ENCODE data around the gene RANBP10.
"Not testable (repeated sequence)": the region's sequence is repeated elsewhere in the genome, so short reads cannot be mapped to it uniquely, and the experiment has no call there.

Gene RANBP10

GRCh38 chr16:67709050-67709449 lies 97.3 kb downstream of the RANBP10 start:
- ATAC-seq, result no peak

DNA sequence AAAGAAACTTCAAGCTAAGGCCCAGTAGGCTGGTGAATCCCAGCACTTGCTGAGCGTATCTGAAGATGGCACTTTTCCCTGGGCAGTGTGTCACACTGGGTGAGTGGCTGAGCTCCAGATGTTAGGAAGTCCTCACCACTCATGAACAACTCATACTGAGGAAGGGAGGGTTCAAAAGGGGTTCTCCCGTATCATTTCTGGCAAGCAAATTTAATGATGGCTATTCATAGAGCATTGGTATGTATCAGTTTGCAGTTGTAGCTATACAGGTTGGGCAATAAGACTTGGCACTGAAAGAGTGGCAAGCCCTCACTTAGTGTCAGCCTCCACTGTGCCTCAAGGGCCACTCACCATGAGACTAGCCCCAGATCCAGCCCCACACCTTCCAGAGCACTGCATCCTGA lies 98.0 kb downstream of the RANBP10 start:
- ATAC-seq, result no peak

- no peak for ATAC-seq
These were observed 98.6 kb downstream of the RANBP10 start for GRCh38 chr16:67707790-67708189.

DNA sequence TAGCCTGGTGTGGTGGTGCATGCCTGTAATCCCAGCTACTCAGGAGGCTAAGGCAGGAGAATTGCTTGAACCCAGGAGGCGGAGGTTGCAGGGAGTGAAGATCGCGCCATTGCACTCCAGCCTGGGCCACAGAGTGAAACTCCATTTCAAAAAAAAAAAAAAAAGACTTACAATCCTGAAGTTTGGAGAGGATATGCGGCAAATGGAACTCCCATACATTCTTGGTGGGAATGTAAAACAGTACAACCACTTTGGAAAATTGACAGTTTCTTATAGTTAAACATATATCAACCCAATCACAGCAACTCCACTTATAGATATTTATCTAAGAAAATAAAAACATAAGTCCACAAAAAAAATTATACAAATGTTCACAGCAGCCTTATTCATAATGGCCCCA lies 99.2 kb downstream of the RANBP10 start:
- no peak for ATAC-seq

GRCh38 chr16:67704110-67704509 lies 102.2 kb downstream of the RANBP10 start:
- no peak for ATAC-seq

- peak; percentile 48 to 69 for ATAC-seq
These were observed 102.7 kb downstream of the RANBP10 start for GRCh38 chr16:67703626-67704025.

DNA sequence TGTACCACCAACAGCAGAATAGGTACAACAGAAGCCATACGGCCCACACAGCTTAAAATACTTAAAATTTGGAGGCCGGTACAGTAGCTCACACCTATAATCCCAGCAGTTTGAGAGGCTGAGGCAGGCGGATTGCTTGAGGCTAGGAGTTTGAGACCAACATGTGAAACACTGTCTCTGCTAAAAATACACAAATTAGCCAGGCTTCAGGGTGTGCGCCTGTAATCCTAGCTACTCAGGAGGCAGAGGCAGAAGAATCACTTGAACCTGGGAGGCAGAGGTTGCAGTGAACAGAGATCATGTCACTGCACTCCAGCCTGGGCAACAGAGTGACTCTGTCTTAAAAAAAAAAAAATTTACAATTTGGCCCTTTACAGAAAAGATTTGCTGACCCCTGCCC lies 104.2 kb downstream of the RANBP10 start:
- no peak for ATAC-seq

DNA sequence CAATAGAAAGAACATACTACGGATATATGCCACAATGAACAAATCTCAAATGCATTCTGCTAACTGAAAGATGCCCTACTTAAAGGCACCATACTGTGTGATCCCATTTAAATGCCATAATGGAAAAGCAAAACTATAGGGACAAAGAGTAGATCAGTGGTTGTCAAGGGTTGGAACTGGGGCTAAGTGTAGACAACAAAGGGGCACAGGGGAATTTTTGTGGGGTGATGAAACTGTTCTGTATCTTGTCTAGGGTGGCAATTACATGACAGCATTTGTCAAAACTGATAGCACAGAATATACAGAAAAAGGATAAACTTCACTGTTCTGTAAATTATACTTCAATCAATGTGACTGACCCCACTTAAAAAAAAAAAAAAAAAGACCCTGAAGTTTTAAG lies 104.9 kb downstream of the RANBP10 start:
- no peak for ATAC-seq

GRCh38 chr16:67699265-67699664 lies 107.1 kb downstream of the RANBP10 start:
- ATAC-seq, result no peak

DNA sequence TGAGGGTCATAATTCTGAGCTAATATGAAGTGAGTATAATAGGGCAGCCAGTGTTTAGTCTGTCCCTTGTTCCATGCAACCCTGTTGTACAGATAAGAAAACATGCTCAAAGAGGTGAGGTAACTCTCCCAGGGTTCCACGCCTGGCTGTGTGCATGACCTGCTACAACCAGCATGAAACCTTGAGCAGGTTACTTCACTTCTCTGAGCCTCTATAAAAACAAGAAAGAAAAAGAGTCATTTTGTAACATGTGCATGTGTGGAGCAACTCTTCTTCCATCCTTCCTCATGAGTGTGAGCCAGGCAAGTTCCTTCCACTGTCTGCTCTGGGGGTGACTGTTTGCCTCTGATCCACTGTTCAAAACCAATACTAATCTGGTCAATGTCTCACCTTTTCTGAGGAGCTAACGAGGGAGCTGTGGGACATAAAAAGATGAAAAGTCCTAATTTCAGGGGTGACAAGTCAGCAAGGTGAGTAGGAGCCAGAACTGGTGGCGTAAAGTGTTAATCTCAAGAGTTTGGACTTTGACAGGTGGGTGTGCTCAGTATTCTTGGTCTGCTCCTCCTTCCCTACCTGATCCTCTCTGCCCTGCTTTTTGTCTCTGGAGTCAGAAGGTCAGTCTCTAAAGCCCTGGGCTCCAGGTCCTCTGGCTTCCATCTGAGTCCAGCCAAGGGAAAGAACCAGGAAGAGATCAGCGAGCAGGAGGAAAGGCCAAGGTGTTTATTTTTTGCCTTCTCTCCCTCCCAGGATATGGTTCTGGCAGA lies 108.8 kb downstream of the RANBP10 start:
- no peak for ATAC-seq

DNA sequence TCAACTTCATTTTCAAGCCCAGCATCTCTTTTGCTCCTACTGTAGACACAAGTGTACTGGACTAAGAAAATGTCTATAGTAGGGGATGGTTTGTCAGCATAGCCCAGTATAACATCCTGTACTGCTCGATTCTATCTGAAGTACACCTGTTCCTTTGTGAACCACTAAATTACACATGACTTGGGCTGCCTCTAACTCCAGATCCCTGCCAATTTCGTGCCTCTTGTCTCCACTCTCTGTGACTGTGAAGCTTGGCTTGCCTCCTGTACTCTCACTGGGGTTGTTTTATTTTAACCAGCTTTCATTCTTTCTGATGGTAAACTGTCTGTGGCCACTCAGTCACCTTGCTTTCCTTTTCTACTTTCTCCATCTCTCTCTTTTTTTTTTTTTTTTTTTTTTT lies 111.7 kb downstream of the RANBP10 start:
- no peak for ATAC-seq

DNA sequence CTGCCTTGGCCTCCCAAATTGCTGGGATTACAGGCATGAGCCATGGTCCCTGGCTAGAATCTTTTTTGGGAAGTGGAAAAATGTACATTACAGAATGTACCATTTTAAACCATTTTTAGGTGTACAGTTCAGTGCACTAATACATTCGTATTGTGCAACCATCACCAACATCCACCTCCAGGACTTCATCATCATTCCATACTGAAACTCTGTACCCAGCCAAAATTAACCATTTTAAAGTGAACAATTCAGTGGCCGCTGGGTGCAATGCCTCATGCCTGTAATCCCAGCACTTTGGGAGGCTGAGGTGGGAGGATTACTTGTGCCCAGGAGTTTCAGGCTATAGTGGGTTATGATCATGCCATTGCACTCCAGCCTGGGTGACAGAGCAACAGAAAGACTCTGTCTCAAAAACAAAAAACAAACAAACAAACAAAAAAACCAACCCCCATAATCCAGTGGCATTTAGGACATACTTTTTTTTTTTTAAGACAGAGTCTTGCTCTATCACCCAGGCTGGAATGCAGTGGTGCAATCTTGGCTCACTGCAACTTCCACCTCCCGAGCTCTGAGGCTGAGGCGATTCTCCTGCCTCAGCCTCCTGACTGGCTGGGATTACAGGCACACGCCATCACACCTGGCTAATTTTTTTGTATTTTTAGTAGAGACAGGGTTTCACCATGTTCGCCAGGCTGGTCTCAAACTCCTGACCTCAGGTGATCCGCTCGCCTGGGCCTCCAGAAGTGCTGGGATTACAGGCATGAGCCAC lies 112.7 kb downstream of the RANBP10 start:
- not testable (repeated sequence) for ATAC-seq

DNA sequence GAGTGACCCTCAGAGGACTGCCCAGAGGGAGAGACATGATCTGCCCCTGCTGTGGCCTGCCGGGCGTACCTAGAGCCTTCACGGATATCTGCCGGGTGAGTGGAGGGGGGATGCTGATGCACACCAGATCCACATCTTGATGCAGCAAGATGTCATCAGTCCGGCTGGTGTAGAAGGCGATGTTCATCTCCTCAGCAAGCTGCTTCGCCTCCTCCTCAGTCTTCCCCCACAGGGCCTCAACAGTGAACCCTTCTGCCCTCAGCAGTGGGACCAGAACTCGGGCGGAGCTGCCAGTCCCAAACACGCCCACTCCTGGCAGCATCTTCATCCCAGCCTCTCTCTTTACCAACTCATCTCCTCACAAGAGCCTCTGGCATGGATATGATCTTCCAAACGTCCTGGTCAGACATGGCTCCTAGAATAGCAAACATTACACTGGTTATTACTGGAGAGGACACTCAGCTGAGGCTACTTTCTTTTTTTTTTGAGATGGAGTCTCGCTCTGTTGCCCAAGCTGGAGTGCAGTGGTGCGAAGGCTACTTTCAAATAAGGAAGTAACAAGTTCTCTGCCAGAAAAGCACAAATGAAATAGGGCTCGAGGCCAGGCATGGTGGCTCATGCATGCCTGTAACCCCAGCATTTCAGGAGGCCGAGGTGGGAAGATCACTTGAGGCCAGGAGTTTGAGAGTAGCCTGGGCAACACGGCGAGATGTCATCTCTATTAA lies 120.8 kb downstream of the RANBP10 start:
- no peak for ATAC-seq

DNA sequence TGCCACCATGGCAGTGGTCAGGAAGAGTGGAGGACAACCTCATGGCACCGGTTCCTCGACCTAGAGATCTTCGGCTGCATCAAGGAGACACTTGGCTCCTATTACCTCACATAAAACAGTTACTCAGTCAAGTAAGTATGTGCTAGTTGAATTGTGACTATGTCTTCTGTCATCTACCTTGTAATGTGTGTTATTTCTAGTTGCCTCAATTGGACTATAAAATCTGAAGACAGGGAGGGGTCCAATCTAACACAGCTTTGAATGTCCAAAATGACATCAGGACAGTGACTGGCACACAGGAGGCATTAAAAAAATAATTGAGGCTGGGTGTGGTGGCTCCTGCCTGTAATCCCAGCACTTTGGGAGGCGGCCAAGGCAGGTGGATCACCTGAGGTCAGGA lies 122.6 kb downstream of the RANBP10 start:
- ATAC-seq, result no peak

DNA sequence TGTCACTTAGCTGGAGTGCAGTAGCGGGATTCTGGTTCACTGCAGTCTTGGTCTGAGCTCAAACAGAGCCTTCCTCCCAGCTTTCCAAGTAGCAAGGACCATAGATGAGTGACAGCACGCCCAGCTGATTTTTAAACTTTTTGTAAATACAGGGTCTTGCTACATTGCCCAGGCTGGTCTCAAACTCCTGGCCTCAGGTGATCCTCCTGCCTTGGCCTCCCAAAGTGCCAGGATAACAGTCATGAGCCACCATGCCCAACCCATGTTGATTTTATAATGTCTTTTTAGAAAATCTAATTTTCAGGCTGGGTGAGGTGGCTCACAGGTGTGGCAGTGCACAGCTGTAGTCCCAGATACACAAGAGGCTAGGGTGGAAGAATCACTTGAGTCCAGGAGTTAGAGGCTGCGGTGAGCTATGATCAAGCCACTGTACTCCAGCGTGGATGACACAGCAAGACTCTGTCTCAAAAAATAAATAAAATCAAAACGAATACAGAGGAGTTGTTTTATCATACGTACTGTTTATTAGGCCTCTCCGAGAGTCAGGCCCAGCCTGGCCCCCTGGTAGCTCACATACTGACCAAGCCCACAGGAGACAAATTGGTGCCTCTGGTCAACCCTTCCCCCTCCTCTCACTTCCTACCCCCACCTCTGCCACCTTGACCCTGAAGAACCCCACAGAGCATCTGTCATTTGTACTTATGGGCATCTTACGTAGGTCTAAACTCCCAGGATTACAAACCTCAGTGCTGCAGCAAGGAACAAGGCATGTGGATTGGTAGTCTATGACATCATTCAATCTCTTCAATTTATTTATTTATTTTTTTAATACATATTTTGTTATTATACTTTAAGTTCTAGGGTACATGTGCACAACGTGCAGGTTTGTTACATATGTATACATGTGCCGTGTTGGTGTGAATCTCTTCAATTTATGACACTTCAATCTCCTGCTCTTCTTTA lies 126.1 kb downstream of the RANBP10 start:
- no peak for ATAC-seq

- no peak for ATAC-seq
These were observed 127.9 kb downstream of the RANBP10 start for GRCh38 chr16:67678354-67679023.

DNA sequence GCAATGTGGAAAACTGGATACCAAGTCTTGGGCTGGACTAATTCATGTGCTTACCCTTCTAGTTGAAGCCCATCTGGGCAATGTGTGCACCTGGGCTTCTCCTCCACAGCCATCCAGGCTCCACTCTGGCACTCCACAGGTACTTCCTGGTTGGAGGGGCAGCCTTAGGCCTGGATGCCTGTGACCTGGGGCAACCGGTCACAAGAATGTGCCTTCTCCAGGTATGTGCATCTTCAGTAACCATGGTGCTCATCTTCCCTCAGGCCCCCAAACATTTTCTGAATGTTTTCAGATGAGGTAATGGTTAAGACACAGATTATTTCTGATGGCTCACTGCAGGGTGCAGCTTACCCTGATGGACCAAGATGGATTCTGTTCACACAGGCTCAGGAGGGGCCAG lies 128.6 kb downstream of the RANBP10 start:
- ATAC-seq, result no peak

DNA sequence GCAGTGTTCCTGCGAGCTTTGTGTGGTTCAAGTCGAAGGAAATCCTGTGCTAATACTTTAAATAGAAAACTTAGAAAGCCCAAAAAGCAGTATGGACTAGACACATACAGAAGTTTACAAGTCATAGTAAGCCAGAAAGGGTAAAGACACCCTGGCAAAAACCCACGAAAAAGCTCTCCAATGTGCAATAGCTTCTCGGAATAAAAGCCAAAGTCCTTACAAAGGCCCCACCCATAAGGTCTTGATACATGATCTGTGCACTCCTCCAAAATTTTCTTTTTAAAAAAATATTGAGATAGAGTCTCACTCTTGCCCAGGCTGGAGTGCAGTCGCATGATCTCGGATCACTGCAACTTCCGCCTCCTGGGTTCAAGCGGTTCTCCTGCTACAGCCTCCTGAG lies 129.4 kb downstream of the RANBP10 start:
- ATAC-seq, result no peak

DNA sequence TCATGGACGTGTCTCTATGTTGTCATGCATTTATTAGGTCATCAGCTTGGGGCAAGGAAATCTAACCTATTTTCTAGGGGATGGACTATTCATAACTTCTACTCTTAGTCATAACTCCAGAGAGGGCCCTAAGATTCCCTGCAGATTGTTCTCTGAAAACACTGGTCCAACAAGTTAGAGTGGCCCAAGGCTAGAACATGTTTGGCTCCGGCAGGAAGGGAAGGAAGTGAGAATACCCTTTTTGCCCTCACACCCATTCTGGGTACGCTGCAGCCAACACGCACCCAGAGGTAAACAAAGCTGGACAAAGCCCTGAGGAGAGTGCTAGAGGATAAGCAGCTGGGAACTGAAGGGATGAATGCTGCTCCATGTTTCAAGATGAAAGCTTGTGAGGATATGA lies 129.8 kb downstream of the RANBP10 start:
- no peak for ATAC-seq

DNA sequence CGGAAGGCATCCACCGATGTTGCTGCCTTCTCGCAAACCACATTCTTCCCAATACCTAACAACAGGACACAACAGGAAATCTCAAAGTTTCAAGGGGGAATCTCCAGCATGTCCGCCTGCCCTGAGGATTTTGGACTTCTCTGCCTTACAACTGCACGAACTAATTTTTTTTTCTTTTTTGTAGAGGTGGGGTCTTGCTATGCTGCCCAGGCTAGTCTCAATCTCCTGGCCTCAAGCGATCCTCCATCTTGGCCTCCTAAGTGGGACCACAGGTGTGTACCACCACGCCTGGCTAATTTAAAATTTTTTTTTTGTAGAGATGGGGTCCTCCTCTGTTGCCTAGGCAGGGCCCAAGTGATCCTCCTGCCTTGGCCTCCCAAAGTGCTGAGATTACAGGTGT lies 130.4 kb downstream of the RANBP10 start:
- no peak for ATAC-seq

DNA sequence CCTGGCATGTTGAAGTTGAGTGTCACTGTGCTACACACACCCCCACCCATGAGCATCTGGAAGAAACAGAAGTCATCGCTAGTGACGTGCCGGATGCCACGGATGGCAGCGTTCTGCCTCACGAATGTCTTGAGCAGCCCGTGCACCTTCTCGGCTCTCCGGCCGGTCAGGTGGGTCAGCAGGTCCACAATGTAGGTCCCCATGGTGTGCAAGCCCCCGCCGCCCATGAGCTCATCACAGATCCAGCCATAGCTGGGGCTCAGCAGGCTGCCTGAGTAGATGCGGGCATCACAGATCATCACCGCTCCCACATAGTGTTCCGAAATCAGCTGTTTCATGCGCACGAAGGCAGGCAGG lies 130.8 kb downstream of the RANBP10 start:
- no peak for ATAC-seq
